ENCODE data around the gene KRTAP10-11.

- TF ChIP-seq GATA3 (IDR thresholded peaks at IDR 0.05; ENCODE audit: low read depth, low read length), result no peak
- TF ChIP-seq GATA2 (IDR thresholded peaks at IDR 0.05; ENCODE audit: low read depth, low read length), result no peak
Observed at GRCh38 chr21:44681152-44681551, 34.9 kb downstream of the KRTAP10-11 start.

Data from SH-SY5Y (cell line).